Dermis microvascular lymphatic vessel endothelial cell (primary cell): ENCODE measurements around the gene ASTN2. TPM values are rescaled to one million over a fixed set of nuclear protein-coding genes. Genes with fewer than 3 reads are reported as not detected.

Experiments
- DNase-seq, 2 donors: peaks; one replicate each; pipeline versions ENCODE4 v3.0.0 to v3.0.0-alpha.2; 2010; ENCODE audit warnings: low read depth in 2 of 2
- total RNA-seq: library from RNA; depleted of rRNA; stranded (reverse); fragments of >200 nt; gene quantifications from 2 replicates; pipeline ENCODE4 v1.2.1, GENCODE V29; 2014

Gene ASTN2
- total RNA-seq, 1 donor from 2014 or later: 3.0 TPM

- DNase-seq: no peak
These were observed 731.3 kb downstream of the ASTN2 start for GRCh38 chr9:116683535-116683934.

- no peak for DNase-seq
These were observed 740.5 kb downstream of the ASTN2 start for GRCh38 chr9:116674210-116674980.

DNA sequence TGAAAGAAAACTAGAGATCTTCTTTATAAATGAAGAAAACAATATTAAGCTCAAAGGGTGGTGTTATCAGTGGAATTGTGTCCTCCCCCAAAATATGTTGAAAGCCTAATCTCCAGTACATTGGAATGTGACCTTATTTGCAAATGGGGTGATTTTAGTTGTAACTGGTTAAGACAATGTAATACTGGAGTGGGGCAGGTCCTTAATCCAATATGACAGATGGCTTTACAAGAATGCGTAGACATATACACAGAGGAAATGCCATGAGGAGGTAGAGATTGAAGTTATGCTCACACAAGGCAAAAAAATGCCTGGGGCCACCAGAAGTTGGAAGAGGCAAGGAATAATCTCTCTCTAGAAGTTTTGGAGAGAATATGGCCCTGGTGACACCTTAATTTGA lies 741.5 kb downstream of the ASTN2 start:
- no peak for DNase-seq

DNA sequence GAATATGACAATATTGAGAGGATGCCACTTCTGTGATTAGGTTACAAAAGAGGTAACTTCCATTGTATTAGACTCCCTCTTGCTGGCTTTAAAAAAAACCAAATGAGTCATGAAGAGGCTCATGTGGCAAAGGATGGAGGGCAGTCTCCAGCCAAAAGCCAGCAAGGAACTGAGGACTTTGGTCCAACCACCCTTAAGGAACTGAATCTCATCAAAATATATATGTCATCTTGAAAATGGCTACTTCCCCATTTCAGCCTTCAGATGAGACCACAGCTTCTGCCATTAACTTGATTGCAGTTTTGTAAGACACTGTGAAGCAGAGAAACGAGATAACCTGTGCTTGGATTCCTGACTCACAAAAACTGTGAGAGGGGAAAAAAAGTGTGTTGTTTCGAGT lies 743.3 kb downstream of the ASTN2 start:
- DNase-seq: no peak

DNA sequence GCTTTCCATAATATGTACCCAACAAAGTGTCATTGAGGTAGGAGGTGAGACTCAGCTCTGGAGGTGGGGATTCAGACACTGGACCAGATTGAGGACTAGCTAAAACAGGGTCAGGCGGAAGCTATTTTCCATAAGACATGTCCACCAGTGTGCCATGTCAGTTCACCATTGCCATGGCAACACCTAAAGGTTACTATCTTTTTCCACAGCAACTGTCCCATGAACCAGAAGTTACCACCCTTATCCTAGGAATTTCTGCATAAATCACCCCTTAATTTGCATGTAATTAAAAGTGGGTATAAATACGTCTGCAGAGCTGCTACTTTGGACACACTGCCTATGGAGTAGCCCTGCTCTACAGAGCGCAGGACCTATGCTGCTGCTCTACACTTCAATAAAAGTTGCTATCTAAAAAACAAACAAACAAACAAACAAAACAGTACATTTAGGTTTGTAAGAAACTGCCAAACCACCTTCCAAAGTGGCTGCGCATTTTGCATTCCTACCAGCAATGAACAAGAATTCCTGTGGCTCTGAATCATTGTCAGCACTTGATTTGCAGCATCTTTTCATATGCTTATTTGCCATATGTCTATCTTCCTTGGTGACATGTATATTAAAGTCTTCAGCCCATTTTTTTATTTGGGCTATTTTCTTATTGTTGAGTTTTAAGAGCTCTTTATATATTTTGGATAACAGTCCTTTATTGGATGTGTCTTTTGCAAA lies 745.7 kb downstream of the ASTN2 start:
- DNase-seq: no peak

DNA sequence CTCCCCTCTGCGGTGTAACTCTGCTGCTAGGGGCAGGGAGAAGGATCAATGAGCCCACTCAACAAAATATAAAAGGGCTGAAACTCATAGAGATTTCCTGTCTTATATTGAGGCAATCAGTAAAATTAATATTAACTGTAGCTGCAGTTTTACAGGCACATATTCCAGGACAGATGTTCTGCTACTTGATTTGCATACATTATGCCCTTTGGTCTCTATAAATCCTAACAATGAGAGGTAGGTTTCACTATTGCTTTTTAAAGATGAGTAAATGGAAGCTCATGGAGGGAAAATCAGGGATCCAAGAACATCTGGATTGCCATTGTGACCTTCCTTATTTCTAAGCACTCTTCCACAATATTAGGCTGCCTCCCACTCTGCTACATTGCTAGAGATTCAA lies 751.3 kb downstream of the ASTN2 start:
- no peak for DNase-seq

DNA sequence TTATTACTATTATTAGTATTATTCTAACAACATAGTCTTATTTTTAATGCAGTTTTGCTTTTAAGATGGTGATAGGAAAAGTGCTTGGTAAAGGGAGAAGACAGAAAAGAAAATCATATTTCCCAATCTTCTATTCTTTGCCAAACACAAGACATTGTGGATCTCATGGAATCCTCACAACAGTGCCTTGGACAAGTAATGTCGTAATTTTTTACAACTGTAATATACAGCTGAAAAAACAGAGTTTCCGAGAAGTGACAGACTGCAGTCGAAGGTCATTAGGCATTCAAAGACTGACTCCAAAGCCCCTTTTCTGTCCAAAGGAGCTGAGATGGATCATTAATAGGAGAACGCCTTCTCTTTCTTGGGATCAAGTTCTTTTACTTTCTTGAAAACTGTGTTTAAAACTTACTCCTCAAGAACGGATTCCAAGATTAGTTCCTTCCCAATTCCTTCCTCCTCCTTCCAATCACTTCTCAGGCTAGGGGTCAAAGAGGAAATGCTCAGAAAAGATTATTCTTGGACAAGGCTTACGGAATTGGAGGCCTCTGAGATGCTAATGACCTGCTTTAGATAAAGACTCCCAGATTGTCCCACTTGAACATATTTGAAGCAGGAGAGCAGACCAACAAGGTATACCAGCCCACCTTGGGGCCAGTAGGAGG lies 752.1 kb downstream of the ASTN2 start:
- DNase-seq: no peak

DNA sequence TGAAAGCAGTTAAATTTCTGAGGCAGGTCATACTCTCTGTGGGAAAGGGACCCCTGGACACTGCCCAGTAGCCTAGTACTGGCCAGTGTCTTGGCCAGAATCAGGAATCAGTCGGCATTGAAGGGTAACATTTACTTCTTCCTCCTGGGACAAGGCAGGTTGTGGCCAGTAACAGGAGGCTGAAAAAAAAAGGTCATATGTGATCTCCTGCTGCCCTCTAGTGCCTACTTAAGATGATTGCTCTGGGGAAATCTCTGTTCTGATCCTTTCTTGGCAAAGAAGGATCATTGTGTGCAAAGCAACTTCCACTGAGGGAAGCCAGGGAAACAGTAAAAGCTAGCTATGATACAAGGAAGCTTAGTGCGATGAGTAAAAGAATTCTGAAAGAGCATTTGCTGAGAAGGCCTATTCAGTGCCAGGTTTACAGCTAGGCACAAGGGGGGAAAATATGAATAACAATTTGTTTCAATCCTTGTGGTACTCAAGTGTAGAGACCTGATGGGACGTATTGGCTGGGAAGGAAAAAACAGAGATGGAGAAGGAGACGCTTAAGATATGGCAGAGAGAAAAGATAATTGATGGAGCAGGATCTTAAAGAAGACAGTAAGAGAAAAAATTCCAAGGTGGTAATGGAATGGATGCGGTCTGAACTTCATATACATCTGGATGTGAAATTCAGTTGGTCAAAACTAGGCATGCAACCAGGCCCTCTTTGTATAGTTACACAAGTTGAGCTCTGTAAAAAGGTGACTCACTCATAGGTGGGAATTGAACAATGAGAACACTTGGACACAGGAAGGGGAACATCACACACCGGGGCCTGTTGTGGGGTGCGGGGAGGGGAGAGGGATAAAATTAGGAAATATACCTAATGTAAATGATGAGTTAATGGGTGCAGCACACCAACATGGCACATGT lies 753.6 kb downstream of the ASTN2 start:
- DNase-seq: peak; percentile 29 to 71

GRCh38 chr9:116658265-116658664 lies 756.6 kb downstream of the ASTN2 start:
- DNase-seq: no peak

GRCh38 chr9:116656977-116657376 lies 757.9 kb downstream of the ASTN2 start:
- DNase-seq: no peak

GRCh38 chr9:116656501-116656971 lies 758.3 kb downstream of the ASTN2 start:
- DNase-seq: no peak

GRCh38 chr9:116654059-116654355 lies 760.9 kb downstream of the ASTN2 start:
- no peak for DNase-seq

- no peak for DNase-seq
These were observed 761.4 kb downstream of the ASTN2 start for GRCh38 chr9:116653348-116654058.

GRCh38 chr9:116647515-116647809 lies 767.4 kb downstream of the ASTN2 start:
- DNase-seq: no peak

GRCh38 chr9:116646661-116647514 lies 768.0 kb downstream of the ASTN2 start:
- DNase-seq: peak; percentile 5 to 40

GRCh38 chr9:116644091-116644688 lies 770.7 kb downstream of the ASTN2 start:
- DNase-seq: no peak

DNA sequence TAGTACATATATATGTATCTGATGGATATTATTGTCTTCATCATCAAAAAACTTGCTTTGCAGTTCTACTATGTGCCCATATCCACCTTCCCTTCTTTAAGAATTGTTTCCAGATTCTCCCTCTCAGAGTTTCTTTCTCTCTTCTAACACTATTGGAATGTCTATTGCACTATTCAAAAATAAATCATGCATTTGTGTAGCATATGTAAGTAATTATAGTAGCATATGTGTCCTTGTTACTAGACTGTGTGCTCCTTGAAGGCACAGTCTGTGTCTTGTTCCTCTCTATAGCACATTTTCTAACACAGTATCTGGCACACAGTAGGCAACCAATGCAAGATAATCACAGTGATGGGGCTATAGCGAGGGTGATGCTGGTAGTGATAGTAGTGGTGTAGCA lies 771.2 kb downstream of the ASTN2 start:
- DNase-seq: no peak

- DNase-seq: no peak
These were observed 773.4 kb downstream of the ASTN2 start for GRCh38 chr9:116641292-116642059.

DNA sequence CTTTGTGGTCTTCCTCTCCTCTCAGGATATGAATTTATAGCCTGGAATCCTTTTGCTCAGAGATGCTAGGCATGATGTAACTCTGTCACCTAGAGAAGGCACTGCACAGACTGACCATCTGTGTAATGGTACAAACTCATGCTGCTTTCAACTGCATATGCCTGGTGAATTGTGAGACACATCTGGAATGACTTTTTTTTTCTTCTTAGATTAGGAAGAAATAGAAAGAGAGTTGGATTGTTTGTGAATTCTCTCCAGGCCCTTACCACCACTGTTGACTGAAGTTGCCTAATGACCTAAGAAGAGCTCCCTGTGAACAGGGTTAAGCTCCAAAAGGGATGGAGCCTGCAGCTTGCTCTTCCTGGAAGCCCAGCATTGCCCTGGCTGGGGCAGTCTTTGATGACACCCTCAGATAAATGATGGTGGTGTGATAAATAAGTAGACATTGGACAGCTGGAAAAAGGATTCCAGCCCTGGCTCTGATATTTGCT lies 775.6 kb downstream of the ASTN2 start:
- no peak for DNase-seq
